ENCODE results near the gene RNF39. TPM values are rescaled to one million over a fixed set of nuclear protein-coding genes. Genes with fewer than 3 reads are reported as not detected.
"Not testable (repeated sequence)": the region's sequence is repeated elsewhere in the genome, so short reads cannot be mapped to it uniquely, and the experiment has no call there.

The RNF39 gene
- total RNA-seq, 4 donors from 2014 or later: not detected

- 59 to 60% methylated on average over 4 of the region's 4 CpGs for WGBS, 2 donors
- Histone ChIP-seq H3K4me1 (no peaks in the 10 kb centered on the region), H3K4me3 (replicated peaks in 1 of 3) (no peak overlapping the region), H3K27ac (no peak overlapping the region), H3K36me3 (no peaks in the 10 kb centered on the region), H3K9me3 (no peaks in the 10 kb centered on the region), H3K27me3 (no peaks in the 10 kb centered on the region)
- intact Hi-C loops (cut with DNase I): no loop called here
- DNase-seq: no peak
- TF ChIP-seq, protein P1, sequence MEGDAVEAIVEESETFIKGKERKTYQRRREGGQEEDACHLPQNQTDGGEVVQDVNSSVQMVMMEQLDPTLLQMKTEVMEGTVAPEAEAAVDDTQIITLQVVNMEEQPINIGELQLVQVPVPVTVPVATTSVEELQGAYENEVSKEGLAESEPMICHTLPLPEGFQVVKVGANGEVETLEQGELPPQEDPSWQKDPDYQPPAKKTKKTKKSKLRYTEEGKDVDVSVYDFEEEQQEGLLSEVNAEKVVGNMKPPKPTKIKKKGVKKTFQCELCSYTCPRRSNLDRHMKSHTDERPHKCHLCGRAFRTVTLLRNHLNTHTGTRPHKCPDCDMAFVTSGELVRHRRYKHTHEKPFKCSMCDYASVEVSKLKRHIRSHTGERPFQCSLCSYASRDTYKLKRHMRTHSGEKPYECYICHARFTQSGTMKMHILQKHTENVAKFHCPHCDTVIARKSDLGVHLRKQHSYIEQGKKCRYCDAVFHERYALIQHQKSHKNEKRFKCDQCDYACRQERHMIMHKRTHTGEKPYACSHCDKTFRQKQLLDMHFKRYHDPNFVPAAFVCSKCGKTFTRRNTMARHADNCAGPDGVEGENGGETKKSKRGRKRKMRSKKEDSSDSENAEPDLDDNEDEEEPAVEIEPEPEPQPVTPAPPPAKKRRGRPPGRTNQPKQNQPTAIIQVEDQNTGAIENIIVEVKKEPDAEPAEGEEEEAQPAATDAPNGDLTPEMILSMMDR (IDR thresholded peaks at IDR 0.05): peak in 2 of 6 experiments; percentile 24 to 35
- no peak for TF ChIP-seq POLR2A (IDR thresholded peaks at IDR 0.05)
These were observed 38.3 kb downstream of the RNF39 start for GRCh38 chr6:30037182-30037788.

DNA sequence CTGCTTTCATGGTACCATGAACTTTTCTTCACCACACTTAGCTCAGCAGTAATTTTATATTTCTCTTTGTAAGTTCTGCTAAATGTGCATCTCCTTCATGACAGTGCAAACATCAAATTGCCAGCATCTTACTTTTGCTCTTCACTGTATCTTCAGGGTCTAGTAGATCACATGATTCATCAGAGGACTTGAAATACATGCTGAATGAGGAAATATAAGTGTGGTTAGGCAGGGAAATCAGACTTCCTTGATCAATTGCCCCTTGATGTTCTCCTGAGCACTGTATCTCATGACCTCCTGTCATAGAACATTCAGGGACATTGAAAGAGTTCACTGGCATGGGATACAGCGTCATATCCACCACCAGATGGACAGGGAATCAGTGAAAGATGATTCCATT is 39.8 kb downstream of the RNF39 start:
- no peak overlapping the region for H3K27ac ChIP-seq
- WGBS, 2 donors: 100% methylated on average over 1 of the region's 1 CpG
- no peaks in the 10 kb centered on the region for H3K9me3 ChIP-seq
- H3K27me3 ChIP-seq: no peaks in the 10 kb centered on the region
- no peaks in the 10 kb centered on the region for H3K36me3 ChIP-seq
- no peak for DNase-seq
- H3K4me3 ChIP-seq (replicated peaks in 1 of 3): no peak overlapping the region
- H3K4me1 ChIP-seq: no peaks in the 10 kb centered on the region
- TF ChIP-seq, protein P1 (IDR thresholded peaks at IDR 0.05): no peak
- TF ChIP-seq POLR2A (IDR thresholded peaks at IDR 0.05): no peak
- intact Hi-C loops (cut with DNase I): no loop called here

DNA sequence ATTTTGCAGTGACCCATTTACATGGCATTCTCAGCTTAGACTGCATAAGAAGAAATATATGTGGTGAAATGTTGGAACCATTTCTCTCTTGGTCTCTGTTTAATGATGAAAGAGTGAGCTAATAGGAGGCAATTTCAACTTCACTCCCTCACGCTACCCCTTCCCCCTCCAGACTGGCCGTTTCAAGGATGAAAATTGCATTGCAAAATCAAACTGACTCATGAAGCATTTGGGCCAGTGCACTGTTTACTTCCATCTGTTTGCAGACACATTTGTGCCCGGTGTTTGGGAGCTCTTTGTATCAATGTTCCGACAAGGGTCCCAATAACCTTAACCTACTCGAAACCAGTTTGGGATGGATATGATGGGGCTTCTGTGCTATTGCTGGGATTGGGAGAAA is 42.1 kb downstream of the RNF39 start:
- H3K9me3 ChIP-seq; H3K36me3 ChIP-seq; H3K4me3 ChIP-seq (replicated peaks in 1 of 3); intact Hi-C loops (cut with DNase I); H3K4me1 ChIP-seq; H3K27ac ChIP-seq; H3K27me3 ChIP-seq; DNase-seq: not testable (repeated sequence)
- 95% methylated on average over 5 of the region's 5 CpGs for WGBS, 2 donors

GRCh38 chr6:30031381-30031780 is 44.2 kb downstream of the RNF39 start:
- H3K36me3 ChIP-seq: no peaks in the 10 kb centered on the region
- H3K4me3 ChIP-seq (replicated peaks in 1 of 3): no peak overlapping the region
- H3K27ac ChIP-seq: no peak overlapping the region
- H3K4me1 ChIP-seq: no peaks in the 10 kb centered on the region
- intact Hi-C loops (cut with DNase I): no loop called here
- no peak for DNase-seq
- H3K27me3 ChIP-seq: no peaks in the 10 kb centered on the region
- TF ChIP-seq POLR2A (IDR thresholded peaks at IDR 0.05): no peak
- TF ChIP-seq, protein P1 (IDR thresholded peaks at IDR 0.05): no peak
- no peaks in the 10 kb centered on the region for H3K9me3 ChIP-seq

DNA sequence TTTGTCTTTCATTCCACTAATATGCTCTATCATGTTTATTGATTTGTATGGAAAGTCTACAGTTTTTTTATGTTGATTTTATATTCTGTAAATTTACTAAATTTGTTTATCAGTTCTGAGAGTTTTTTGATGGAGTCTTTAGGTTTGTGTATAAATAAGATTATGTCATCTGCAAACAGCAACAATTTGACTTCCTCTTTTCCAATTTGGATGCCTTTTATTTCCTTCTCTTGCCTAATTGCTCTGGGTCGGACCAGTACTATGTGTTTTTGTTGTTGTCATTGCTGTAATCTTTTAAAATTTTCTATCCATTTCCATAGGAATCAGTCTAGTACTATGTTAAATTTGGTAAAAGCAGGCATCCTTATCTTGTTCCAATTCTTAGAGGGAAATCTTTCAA is 46.0 kb downstream of the RNF39 start:
- Histone ChIP-seq H3K9me3 (no peaks in the 10 kb centered on the region), H3K36me3 (no peaks in the 10 kb centered on the region), H3K27ac (no peak overlapping the region), H3K27me3 (no peaks in the 10 kb centered on the region), H3K4me1 (no peaks in the 10 kb centered on the region), H3K4me3 (replicated peaks in 1 of 3) (no peak overlapping the region)
- intact Hi-C loops (cut with DNase I): no loop called here
- 93 to 98% methylated on average over 1 of the region's 1 CpG for WGBS, 2 donors
- no peak for TF ChIP-seq POLR2A (IDR thresholded peaks at IDR 0.05)
- TF ChIP-seq, protein P1 (IDR thresholded peaks at IDR 0.05): no peak
- DNase-seq: no peak

GRCh38 chr6:30025186-30025585 is 50.4 kb downstream of the RNF39 start:
- H3K36me3 ChIP-seq: no peaks in the 10 kb centered on the region

DNA sequence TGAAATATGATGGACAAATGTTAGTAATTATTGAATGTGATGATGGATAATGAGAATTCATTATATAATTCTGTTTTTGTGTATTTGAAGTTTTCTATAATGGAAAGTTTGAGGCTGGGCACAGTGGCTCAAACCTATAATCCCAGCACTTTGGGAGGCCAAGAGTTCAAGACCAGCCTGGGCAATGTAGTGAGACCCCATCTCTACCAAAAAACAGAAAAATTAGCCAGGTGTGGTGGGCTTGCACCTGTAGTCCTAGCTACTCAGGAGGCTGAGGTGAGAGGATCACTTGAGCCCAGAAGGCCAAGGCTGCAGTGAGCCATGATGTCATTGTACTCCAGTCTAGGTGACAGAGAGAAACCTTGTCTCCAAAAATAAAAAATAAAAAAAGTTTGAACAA is 52.9 kb downstream of the RNF39 start:
- intact Hi-C loops (cut with DNase I); H3K27me3 ChIP-seq; H3K9me3 ChIP-seq; DNase-seq; H3K27ac ChIP-seq; H3K4me1 ChIP-seq; H3K4me3 ChIP-seq (replicated peaks in 1 of 3); H3K36me3 ChIP-seq: not testable (repeated sequence)

More at GRCh38 chr6:30025186-30025585, 50.4 kb downstream of the RNF39 start:
- intact Hi-C loops (cut with DNase I): no loop called here
- H3K27me3 ChIP-seq: no peaks in the 10 kb centered on the region
- WGBS, 2 donors: 94 to 98% methylated on average over 1 of the region's 1 CpG
- TF ChIP-seq, protein P1 (IDR thresholded peaks at IDR 0.05): no peak
- no peak for TF ChIP-seq POLR2A (IDR thresholded peaks at IDR 0.05)
- no peaks in the 10 kb centered on the region for H3K9me3 ChIP-seq
- H3K27ac ChIP-seq: no peak overlapping the region
- no peak overlapping the region for H3K4me3 ChIP-seq (replicated peaks in 1 of 3)
- no peak for DNase-seq
- no peaks in the 10 kb centered on the region for H3K4me1 ChIP-seq

Measured in thyroid gland (tissue), 4 donors.